NCI-H748 (cell line): ENCODE results near the gene SMIM9.
"Not testable (repeated sequence)": the region's sequence is repeated elsewhere in the genome, so short reads cannot be mapped to it uniquely, and the experiment has no call there.

ENCODE experiments used
- DNase-seq: peaks from one replicate; lab custom pipeline; 2025; ENCODE audit not compliant: unreplicated experiment; lab: John Stamatoyannopoulos, UW

The SMIM9 gene

GRCh38 chrX:154816326-154816898 is 18.1 kb downstream of the SMIM9 start:
- DNase-seq = not testable (repeated sequence)

GRCh38 chrX:154815274-154815818 is 19.1 kb downstream of the SMIM9 start:
- DNase-seq = no peak

GRCh38 chrX:154813801-154814200 is 20.7 kb downstream of the SMIM9 start:
- DNase-seq = no peak

GRCh38 chrX:154812341-154813101 is 21.9 kb downstream of the SMIM9 start:
- DNase-seq = no peak

- DNase-seq = no peak
Measured at GRCh38 chrX:154809939-154810665, 24.4 kb downstream of the SMIM9 start.

GRCh38 chrX:154806837-154807501 is 27.5 kb downstream of the SMIM9 start:
- DNase-seq = no peak

- DNase-seq = no peak
Measured at GRCh38 chrX:154805696-154806091, 28.8 kb downstream of the SMIM9 start.

GRCh38 chrX:154804957-154805695 is 29.3 kb downstream of the SMIM9 start, which contains the start of gene MPP1:
Gene MPP1, minus strand, starts transcription at chrX:154805485. Its CDS starts 112 bp downstream, at chrX:154805373.
- DNase-seq = peak; percentile 73

GRCh38 chrX:154804261-154804956 is 30.1 kb downstream of the SMIM9 start:
- peak; percentile 18 for DNase-seq

- DNase-seq = no peak
Measured at GRCh38 chrX:154802947-154803346, 31.5 kb downstream of the SMIM9 start.

- DNase-seq = peak; percentile 85
Measured at GRCh38 chrX:154800478-154801210, 33.8 kb downstream of the SMIM9 start.

- DNase-seq = peak; percentile 100
Measured at GRCh38 chrX:154799556-154800348, 34.7 kb downstream of the SMIM9 start.

GRCh38 chrX:154797006-154797405 is 37.5 kb downstream of the SMIM9 start:
- no peak for DNase-seq

- DNase-seq = no peak
Measured at GRCh38 chrX:154795016-154795415, 39.4 kb downstream of the SMIM9 start.

- peak; percentile 42 for DNase-seq
Measured at GRCh38 chrX:154793084-154793795, 41.2 kb downstream of the SMIM9 start.

GRCh38 chrX:154791939-154792338 is 42.5 kb downstream of the SMIM9 start:
- no peak for DNase-seq

GRCh38 chrX:154791467-154791866 is 43.0 kb downstream of the SMIM9 start:
- DNase-seq = no peak

- no peak for DNase-seq
Measured at GRCh38 chrX:154785716-154786115, 48.7 kb downstream of the SMIM9 start.
